SK-N-SH (cell line): Measurements from ENCODE around the gene EXOC6.

Experiments used
- CHD2 ChIP-seq: fragments of 150-350 bp; IDR thresholded peaks from 2 replicates; pipeline ENCODE4 v1.6.1; 2018; ENCODE audit warnings: low read length; ENCODE audit not compliant: partially characterized antibody
- CTCF ChIP-seq: fragments of 200-600 bp; sonication (generic); IDR thresholded peaks from 2 replicates; pipeline ENCODE4 v1.6.1; 2017; ENCODE audit warnings: antibody characterized with exemption, mild to moderate bottlenecking, moderate library complexity
- EP300 ChIP-seq, 2 experiments: IDR thresholded peaks; 2 replicates each; pipeline versions ENCODE4 v1.4.0 to v1.6.1; 2012; ENCODE audit warnings: borderline replicate concordance in 1 of 2, low read depth in 1 of 2, low read length in 1 of 2
- EZH2phosphoT487 ChIP-seq: fragments of 200-600 bp; sonication (generic); IDR thresholded peaks from 2 replicates; pipeline ENCODE4 v1.6.1; 2017; ENCODE audit warnings: low read depth, mixed run types, mild to moderate bottlenecking, antibody characterized with exemption, moderate library complexity, borderline replicate concordance
- FOXM1 ChIP-seq: IDR thresholded peaks from 2 replicates; pipeline ENCODE4 v1.4.0; 2012; ENCODE audit warnings: low read depth, mild to moderate bottlenecking
- MAX ChIP-seq: IDR thresholded peaks from 2 replicates; pipeline ENCODE4 v1.4.0; 2012; ENCODE audit warnings: low read depth
- POLR2AphosphoS5 ChIP-seq: IDR thresholded peaks from 2 replicates; pipeline ENCODE4 v1.6.1; 2012; ENCODE audit warnings: low read depth, low read length
- TAF1 ChIP-seq: IDR thresholded peaks from 2 replicates; pipeline ENCODE4 v1.6.1; 2012; ENCODE audit warnings: low read depth, mild to moderate bottlenecking, low read length, moderate library complexity, borderline replicate concordance
- TCF12 ChIP-seq: IDR thresholded peaks from 2 replicates; pipeline ENCODE4 v1.4.0; 2012

GRCh38 chr10:92929896-92930295 lies 81.6 kb downstream of the EXOC6 start:
- no peak for TF ChIP-seq CHD2
- TF ChIP-seq MAX = no peak
- no peak for TF ChIP-seq EP300 (IDR thresholded peaks at IDR 0.05; ENCODE audit: borderline replicate concordance in 1 of 2, low read depth in 1 of 2, low read length in 1 of 2)
- TF ChIP-seq CTCF = no peak
- TF ChIP-seq EZH2phosphoT487 = no peak
- no peak for TF ChIP-seq TAF1
- no peak for TF ChIP-seq POLR2AphosphoS5
- no peak for TF ChIP-seq TCF12
- no peak for TF ChIP-seq FOXM1
